MG63 (cell line): ENCODE measurements around the gene GRIN2B. TPM values are rescaled to one million over a fixed set of nuclear protein-coding genes. Genes with fewer than 3 reads are reported as not detected.

ENCODE experiments used
- DNase-seq: peaks from one replicate; pipeline ENCODE4 v3.0.0-alpha.2; 2020
- H3K27me3 ChIP-seq: fragments of 250-450 bp; sonication (Bioruptor Pico); 2 replicates; pipeline ENCODE4 v1.5.1; 2020; ENCODE audit warnings: mild to moderate bottlenecking, moderate library complexity
- H3K36me3 ChIP-seq: fragments of 250-450 bp; sonication (Bioruptor Pico); 2 replicates; pipeline ENCODE4 v1.5.1; 2020; ENCODE audit warnings: mild to moderate bottlenecking, moderate library complexity
- H3K4me3 ChIP-seq: fragments of 250-450 bp; sonication (Bioruptor Pico); 2 replicates; pipeline ENCODE4 v1.5.1; 2020; ENCODE audit warnings: mild to moderate bottlenecking, moderate library complexity
- H3K9me3 ChIP-seq: fragments of 250-450 bp; sonication (Bioruptor Pico); 2 replicates; pipeline ENCODE4 v1.5.1; 2020; ENCODE audit warnings: mild to moderate bottlenecking, moderate library complexity
- total RNA-seq: library from RNA; depleted of rRNA; stranded (reverse); fragments of >200 nt; shearing (Covaris generic); gene quantifications from 2 replicates; pipeline ENCODE4 v1.2.3, GENCODE V29; 2014; ENCODE audit warnings: low replicate concordance; rRNA removed

Gene GRIN2B
- total RNA-seq = 0.56 and 19.0 TPM in 2 replicates

- H3K9me3 ChIP-seq = no peaks in the 10 kb centered on the region
- peaks cover 30% of the 10 kb centered on the region for H3K27me3 ChIP-seq
- H3K36me3 ChIP-seq = no peaks in the 10 kb centered on the region
- DNase-seq = peak; percentile 26
- H3K4me3 ChIP-seq = peak within 1 kb of the TSS; percentile 47
These were observed at the start of gene GRIN2B for GRCh38 chr12:13981296-13981962. Gene GRIN2B (minus strand): TSS chr12:13981602. CDS start chr12:13866208, 115,394 bp downstream.

DNA sequence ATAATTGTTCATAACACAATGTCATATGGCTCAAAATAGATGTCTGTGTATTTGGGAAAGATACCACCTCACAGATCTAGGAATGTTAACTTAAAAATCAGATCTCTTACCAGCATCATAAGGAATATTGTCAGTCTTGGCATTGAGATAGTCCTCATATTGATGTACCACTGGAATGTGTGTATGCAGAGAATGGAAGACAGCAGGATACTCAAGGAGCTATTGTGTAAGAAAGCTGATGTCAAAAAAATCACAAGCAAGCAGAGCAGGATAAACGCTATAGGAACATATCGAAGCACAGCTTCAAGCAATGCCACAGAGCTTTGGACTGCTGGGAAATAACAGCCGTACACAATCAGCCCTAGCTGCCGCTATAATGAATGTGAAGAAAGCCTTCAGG, 45.1 kb upstream of the GRIN2B start:
- no peak for DNase-seq
- no peaks in the 10 kb centered on the region for H3K27me3 ChIP-seq

DNA sequence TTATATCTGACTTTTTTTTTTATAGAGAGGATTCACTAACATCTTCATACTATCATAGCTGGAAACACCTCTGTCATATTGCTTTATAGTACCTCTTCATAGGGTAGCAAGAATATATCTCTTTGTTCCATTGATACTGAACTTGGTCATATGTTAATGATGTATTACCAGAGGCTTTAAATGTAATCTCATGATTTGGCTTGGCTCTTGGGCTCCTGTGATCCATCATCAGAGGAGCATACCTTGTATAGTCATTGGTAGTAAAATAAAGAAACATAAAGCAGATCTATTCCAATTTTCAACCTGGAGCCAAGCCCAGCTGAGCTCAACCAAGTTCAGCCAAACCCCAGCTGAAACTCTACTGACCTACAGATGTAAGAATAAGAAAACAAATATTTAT, 43.2 kb upstream of the GRIN2B start:
- no peak for DNase-seq
- H3K36me3 ChIP-seq = no peaks in the 10 kb centered on the region
- no peaks in the 10 kb centered on the region for H3K9me3 ChIP-seq
- H3K27me3 ChIP-seq = no peaks in the 10 kb centered on the region
- no peak overlapping the region for H3K4me3 ChIP-seq

More for the DNA sequence above, 45.1 kb upstream of the GRIN2B start:
- Histone ChIP-seq H3K9me3 (no peaks in the 10 kb centered on the region), H3K36me3 (no peaks in the 10 kb centered on the region), H3K4me3 (no peak overlapping the region)

DNA sequence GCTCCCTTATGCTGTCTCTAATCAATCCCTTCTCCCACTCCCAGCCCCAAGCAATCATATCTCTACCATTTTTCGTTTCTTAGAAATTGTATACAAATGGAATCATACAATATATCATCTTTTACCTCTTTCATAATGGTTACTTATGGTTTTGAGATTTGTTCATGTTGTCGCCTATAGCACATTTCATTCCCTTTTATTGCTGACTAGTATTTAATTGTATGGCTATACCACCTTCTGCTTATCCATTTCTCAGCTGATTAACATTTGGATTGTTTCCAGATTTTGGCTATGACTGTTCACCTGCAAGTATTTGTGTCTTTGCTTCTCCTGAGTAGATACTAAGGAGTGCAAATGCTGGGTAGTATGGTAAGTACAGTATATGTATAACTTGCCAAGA, 36.7 kb upstream of the GRIN2B start:
- Histone ChIP-seq H3K4me3 (no peak overlapping the region), H3K27me3 (no peaks in the 10 kb centered on the region), H3K36me3 (no peaks in the 10 kb centered on the region), H3K9me3 (no peaks in the 10 kb centered on the region)
- DNase-seq = no peak

- Histone ChIP-seq H3K36me3 (no peaks in the 10 kb centered on the region), H3K9me3 (peaks cover 3% of the 10 kb centered on the region; the same call in 1 of the 2 replicates), H3K27me3 (no peaks in the 10 kb centered on the region), H3K4me3 (no peak overlapping the region)
- DNase-seq = no peak
These were observed 29.6 kb upstream of the GRIN2B start for GRCh38 chr12:14010989-14011388.

DNA sequence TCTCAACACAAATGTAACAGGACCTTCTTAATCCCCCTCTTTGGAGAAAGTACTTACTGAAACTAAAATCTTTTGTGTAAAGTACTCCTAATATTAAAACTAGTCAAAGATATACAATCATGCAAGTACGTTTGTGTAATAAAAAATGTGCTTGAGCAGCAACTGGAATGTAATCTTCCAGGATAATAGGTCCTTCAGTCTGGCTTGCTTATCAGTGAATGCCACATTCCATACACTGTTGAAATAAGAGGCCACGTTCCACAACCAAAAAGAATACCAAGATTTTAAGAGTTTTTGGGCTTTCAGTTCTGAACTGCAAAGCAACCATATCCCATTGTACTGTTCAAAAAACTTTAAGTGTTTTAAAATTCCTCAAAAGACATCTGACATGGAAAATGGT, 26.2 kb upstream of the GRIN2B start:
- Histone ChIP-seq H3K4me3 (no peak overlapping the region), H3K27me3 (no peaks in the 10 kb centered on the region), H3K9me3 (peaks cover 8% of the 10 kb centered on the region), H3K36me3 (no peaks in the 10 kb centered on the region)
- no peak for DNase-seq

GRCh38 chr12:13992585-13992984, 11.2 kb upstream of the GRIN2B start:
- no peak overlapping the region for H3K4me3 ChIP-seq

GRCh38 chr12:13992106-13992505, 10.7 kb upstream of the GRIN2B start:
- no peaks in the 10 kb centered on the region for H3K9me3 ChIP-seq
- no peaks in the 10 kb centered on the region for H3K36me3 ChIP-seq
- H3K27me3 ChIP-seq = 0 out of 2 replicates have a peak, but pooled peaks cover 1% of the 10 kb centered on the region
- no peak for DNase-seq
- H3K4me3 ChIP-seq = no peak overlapping the region

More at GRCh38 chr12:13992585-13992984, 11.2 kb upstream of the GRIN2B start:
- H3K36me3 ChIP-seq = no peaks in the 10 kb centered on the region
- no peaks in the 10 kb centered on the region for H3K9me3 ChIP-seq
- H3K27me3 ChIP-seq = 0 out of 2 replicates have a peak, but pooled peaks cover 5% of the 10 kb centered on the region
- no peak for DNase-seq

DNA sequence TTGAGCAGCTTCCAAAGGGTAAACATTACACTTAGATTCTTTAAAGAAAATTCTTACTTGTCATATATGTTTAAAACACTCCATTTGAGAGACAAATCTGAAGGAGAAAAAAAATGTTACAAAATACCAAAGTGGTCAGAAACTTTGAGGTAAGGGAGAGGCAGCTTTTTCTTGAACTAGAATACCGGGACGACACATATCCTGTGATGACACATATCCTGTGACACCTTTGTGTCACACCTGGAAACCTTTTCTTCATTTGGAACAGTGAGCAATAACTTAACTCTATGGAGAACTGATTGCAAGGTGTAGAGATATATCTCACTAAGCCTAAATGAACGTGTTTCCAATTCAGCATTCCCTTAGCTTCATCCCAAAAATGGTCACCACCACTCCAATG, 4.6 kb upstream of the GRIN2B start:
- H3K9me3 ChIP-seq = no peaks in the 10 kb centered on the region
- no peaks in the 10 kb centered on the region for H3K36me3 ChIP-seq
- DNase-seq = no peak
- H3K27me3 ChIP-seq = peaks cover 2% of the 10 kb centered on the region; the same call in 1 of the 2 replicates
- no peak overlapping the region for H3K4me3 ChIP-seq

- Histone ChIP-seq H3K27me3 (peaks cover 28% of the 10 kb centered on the region), H3K36me3 (no peaks in the 10 kb centered on the region), H3K9me3 (no peaks in the 10 kb centered on the region), H3K4me3 (peak overlapping the region; percentile 47)
- peak; percentile 13 for DNase-seq
These were observed 588 bp upstream of the GRIN2B start for GRCh38 chr12:13981990-13982389.

GRCh38 chr12:13980538-13981295, 685 bp downstream of the GRIN2B start:
- H3K27me3 ChIP-seq = peaks cover 29% of the 10 kb centered on the region
- H3K36me3 ChIP-seq = no peaks in the 10 kb centered on the region
- no peak for DNase-seq
- H3K9me3 ChIP-seq = no peaks in the 10 kb centered on the region
- peak overlapping the region; percentile 47 for H3K4me3 ChIP-seq

GRCh38 chr12:13979772-13980378, 1.5 kb downstream of the GRIN2B start:
- DNase-seq = no peak
- Histone ChIP-seq H3K4me3 (peak overlapping the region; percentile 47), H3K36me3 (no peaks in the 10 kb centered on the region), H3K27me3 (peaks cover 29% of the 10 kb centered on the region), H3K9me3 (no peaks in the 10 kb centered on the region)

- Histone ChIP-seq H3K27me3 (peaks cover 29% of the 10 kb centered on the region), H3K36me3 (no peaks in the 10 kb centered on the region), H3K4me3 (no peak overlapping the region), H3K9me3 (no peaks in the 10 kb centered on the region)
- no peak for DNase-seq
These were observed 2.5 kb downstream of the GRIN2B start for GRCh38 chr12:13978876-13979275.

- Histone ChIP-seq H3K9me3 (no peaks in the 10 kb centered on the region), H3K36me3 (no peaks in the 10 kb centered on the region), H3K4me3 (no peak overlapping the region), H3K27me3 (peaks cover 29% of the 10 kb centered on the region)
- no peak for DNase-seq
These were observed 4.5 kb downstream of the GRIN2B start for GRCh38 chr12:13976880-13977279.

GRCh38 chr12:13976028-13976584, 5.3 kb downstream of the GRIN2B start:
- DNase-seq = no peak
- peaks cover 29% of the 10 kb centered on the region for H3K27me3 ChIP-seq
- no peaks in the 10 kb centered on the region for H3K36me3 ChIP-seq
- no peaks in the 10 kb centered on the region for H3K9me3 ChIP-seq
- no peak overlapping the region for H3K4me3 ChIP-seq

- peaks cover 15% of the 10 kb centered on the region for H3K27me3 ChIP-seq
- DNase-seq = no peak
- no peaks in the 10 kb centered on the region for H3K36me3 ChIP-seq
- no peaks in the 10 kb centered on the region for H3K9me3 ChIP-seq
- no peak overlapping the region for H3K4me3 ChIP-seq
These were observed 7.4 kb downstream of the GRIN2B start for GRCh38 chr12:13973996-13974395.

DNA sequence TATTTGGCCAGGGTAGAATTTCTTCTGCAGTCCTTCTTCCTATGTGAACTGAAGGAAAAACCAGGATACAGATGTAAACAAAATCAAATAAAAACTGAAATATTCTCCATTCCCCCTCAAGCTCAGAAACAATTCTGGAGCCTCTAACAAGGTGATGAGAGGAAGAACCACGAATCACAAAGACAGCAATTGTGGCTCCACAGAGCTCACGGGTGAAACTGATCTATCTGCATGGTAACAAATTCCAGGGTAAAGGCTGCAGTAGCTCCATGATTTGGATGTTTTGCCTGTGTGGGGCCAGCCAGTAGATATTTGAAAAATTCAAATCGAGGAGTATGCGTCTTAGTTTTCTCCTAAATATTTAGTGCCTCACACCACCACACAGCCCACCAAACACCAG, 10.6 kb downstream of the GRIN2B start:
- Histone ChIP-seq H3K27me3 (peaks cover 3% of the 10 kb centered on the region; the same call in 1 of the 2 replicates), H3K9me3 (no peaks in the 10 kb centered on the region), H3K4me3 (no peak overlapping the region), H3K36me3 (no peaks in the 10 kb centered on the region)
- DNase-seq = no peak
